ENCODE results near the gene HSPB2.
"Not testable (repeated sequence)": the region's sequence is repeated elsewhere in the genome, so short reads cannot be mapped to it uniquely, and the experiment has no call there.

The HSPB2 gene

DNA sequence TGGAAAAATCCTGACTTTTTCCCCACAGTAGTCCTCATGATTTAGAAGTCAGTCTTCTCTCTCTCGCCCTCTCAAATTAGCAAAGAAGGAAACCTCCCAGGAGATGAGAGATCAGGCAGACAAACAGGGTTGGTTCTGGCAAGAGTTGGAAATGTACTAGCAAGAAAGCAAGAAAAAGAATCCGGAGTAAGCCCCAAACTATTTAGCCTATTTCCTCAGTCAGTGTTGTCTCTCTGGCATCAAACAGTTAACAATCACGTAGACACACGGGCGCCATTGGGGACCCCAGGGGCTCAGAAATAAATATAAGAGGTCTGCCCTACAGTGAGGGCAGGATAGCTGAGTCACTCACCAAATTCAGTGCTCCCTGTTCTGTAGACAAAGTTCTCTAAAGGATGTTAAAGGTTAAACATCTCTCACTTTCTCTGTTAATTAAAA, 10.8 kb downstream of the HSPB2 start:
- TF ChIP-seq ZFX (IDR thresholded peaks at IDR 0.05): no peak
- TF ChIP-seq, protein P1, sequence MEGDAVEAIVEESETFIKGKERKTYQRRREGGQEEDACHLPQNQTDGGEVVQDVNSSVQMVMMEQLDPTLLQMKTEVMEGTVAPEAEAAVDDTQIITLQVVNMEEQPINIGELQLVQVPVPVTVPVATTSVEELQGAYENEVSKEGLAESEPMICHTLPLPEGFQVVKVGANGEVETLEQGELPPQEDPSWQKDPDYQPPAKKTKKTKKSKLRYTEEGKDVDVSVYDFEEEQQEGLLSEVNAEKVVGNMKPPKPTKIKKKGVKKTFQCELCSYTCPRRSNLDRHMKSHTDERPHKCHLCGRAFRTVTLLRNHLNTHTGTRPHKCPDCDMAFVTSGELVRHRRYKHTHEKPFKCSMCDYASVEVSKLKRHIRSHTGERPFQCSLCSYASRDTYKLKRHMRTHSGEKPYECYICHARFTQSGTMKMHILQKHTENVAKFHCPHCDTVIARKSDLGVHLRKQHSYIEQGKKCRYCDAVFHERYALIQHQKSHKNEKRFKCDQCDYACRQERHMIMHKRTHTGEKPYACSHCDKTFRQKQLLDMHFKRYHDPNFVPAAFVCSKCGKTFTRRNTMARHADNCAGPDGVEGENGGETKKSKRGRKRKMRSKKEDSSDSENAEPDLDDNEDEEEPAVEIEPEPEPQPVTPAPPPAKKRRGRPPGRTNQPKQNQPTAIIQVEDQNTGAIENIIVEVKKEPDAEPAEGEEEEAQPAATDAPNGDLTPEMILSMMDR (conservative IDR thresholded peaks at IDR 0.05): no peak
- H3K27ac ChIP-seq: no peak overlapping the region

DNA sequence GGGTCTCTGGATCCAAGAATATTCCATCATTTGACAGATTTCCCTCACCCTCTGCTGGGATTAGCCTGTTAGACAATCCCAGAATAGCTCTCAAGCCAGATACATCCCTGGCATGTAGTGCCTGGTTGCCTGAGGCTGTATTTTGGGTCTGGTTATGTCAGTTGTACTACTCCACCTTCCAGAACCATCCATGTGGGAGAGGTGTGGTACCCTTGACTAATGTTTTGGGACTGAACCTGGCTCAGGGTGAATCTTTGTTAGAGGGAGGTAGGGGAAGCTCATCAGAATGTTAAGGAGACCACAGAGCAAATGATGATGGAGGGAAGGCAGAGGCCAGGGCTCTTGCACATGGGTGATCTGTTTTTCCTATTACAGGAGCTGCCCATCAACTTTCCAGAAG, 11.4 kb downstream of the HSPB2 start:
- no peak for TF ChIP-seq ZFX (IDR thresholded peaks at IDR 0.05)
- TF ChIP-seq, protein P1 (conservative IDR thresholded peaks at IDR 0.05): no peak
- no peak overlapping the region for H3K27ac ChIP-seq

DNA sequence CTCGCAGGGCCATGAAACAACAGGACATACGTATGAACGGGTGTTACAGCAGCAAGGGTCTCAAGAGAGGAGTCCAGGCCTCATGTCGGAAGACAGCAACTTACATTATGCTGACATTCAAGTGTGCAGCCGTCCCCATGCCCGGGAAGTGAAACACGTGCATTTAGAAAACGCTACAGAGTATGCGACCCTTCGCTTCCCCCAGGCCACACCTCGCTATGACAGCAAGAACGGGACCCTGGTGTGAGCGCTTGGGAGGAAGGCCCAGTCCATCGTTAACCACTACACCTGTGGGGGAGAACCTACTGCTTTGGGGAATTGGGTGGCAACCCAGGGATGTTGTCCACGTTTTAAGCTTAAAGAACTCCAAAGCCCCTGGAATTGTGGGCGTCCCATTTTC, 13.4 kb downstream of the HSPB2 start:
- TF ChIP-seq, protein P1 (conservative IDR thresholded peaks at IDR 0.05): no peak
- no peak for TF ChIP-seq ZFX (IDR thresholded peaks at IDR 0.05)
- peak overlapping the region; percentile 73 for H3K27ac ChIP-seq

DNA sequence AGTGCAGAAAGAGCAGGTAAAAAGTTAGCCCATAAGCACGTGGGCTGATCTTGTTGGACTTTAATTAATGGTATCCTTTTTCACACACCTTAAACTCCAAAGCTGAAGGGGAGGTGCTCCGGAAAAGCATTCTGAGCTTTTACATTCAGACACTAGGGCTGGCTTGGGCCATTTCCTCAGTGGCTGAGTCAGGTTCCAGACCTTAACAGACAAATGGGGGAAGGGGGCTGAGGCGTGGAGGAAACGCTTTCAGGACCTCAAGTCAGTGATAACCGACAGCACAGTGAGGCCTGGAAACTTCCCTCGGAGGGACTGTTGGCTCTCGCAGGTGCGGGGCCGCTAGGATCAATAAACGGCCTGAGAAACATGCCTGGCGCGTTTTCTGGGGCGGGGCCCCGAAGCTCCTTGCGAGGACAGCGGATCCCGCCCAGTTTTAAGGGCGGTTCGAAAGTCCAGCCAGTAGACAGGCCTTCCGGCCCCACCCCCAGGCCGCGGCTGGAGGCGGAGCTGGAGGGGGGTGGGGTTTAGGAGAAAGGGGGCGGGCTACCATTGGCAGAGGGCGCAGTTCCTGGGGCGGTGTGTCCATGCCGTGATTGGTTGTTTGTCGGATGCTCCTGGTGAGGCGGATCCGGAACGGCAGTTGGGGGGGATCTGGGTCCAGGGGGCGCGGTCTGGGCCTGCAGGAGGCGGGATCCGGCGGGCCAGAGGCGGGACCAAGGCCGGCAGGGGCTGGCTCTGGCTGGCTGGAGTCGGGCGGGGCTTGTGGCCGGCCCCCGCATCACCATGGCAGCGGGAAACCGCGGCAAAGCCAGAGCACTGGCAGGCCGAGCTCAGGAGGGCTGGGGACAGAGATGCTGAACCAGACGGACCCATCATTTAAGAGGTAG, 14.2 kb downstream of the HSPB2 start:
- TF ChIP-seq, protein P1 (conservative IDR thresholded peaks at IDR 0.05): no peak; the same call in 1 of the 2 replicates
- TF ChIP-seq ZFX (IDR thresholded peaks at IDR 0.05): no peak
- peak overlapping the region; percentile 73 for H3K27ac ChIP-seq

DNA sequence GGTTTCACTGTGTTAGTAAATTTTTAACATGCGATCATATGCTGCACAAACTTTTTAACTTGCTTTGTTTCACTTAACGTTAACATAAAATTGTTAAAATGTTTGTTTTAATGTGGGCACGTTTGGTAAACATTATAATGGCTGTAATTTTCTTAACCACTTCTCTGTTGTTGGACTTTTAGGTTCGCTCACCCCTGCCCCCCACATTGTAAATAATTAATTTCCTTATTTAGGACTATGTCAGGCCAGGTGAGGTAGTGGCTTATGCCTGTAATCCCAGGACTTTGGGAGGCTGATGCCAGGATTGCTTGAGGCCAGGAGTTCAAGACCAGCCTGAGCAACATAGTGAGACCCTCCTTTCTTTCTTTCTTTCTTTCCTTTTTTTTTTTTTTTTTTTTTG, 17.9 kb downstream of the HSPB2 start:
- no peak for TF ChIP-seq ZFX (IDR thresholded peaks at IDR 0.05)
- TF ChIP-seq, protein P1 (conservative IDR thresholded peaks at IDR 0.05): no peak
- H3K27ac ChIP-seq: no peak overlapping the region

DNA sequence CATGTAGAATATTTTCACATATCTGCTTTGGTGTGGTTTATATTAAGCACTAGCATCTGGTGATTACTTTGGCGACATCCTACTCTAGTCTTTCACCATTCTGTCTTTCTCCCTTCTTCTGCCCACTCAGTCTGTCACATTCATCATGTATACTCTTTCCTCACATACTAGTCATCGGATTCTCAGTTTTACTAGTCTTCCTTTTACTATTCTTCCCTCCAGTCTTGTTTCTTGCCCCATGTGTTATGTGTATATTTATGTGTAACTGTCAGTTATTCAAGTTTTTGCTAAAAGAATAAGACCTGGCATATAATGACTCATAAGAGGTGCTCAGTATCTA, 20.0 kb downstream of the HSPB2 start:
- TF ChIP-seq, protein P1 (conservative IDR thresholded peaks at IDR 0.05): no peak
- TF ChIP-seq ZFX (IDR thresholded peaks at IDR 0.05): no peak
- H3K27ac ChIP-seq: no peak overlapping the region

DNA sequence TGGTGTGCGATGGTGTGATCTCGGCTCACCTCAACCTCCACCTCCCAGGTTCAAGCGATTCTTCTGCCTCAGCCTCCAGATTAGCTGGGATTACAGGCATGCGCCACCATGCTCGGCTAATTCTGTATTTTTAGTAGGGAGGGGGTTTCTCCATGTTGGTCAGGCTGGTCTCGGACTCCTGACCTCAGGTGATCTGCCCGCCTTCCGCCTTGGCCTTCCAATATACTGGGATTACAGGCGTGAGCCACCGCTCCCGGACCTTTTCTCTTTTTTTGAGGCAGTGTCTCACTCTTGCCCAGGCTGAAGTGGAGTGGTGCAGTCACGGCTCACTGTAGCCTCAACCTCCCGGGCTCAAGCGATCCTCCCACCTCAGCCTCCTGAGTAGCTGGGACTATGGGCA, 20.6 kb downstream of the HSPB2 start:
- H3K27ac ChIP-seq: not testable (repeated sequence)

DNA sequence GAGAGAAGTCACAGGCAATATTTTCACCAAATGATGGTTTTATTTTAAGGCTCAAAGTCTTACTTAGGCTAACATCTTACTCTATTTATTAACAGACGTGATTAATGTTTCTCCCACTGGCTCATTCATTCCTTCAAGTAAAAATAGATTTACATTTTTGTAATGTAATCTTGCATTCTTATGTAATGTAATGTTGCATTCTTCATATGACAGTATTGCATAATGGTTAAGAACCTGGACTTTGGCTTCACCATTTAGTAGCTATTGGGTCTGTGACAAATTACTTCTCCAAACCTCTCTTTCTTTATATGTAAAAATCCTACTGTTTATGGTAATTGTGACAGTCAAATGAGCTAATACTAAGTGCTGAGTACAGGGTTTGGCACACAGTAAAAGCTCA, 21.3 kb downstream of the HSPB2 start:
- no peak overlapping the region for H3K27ac ChIP-seq
- no peak for TF ChIP-seq ZFX (IDR thresholded peaks at IDR 0.05)
